Spleen (tissue), 7 donors: ENCODE measurements around the gene DISC1.

Experiments
- POLR2A ChIP-seq, 3 donors: fragments of 450-650 bp; IDR thresholded peaks; one replicate each; pipeline ENCODE4 v1.5.1; 2017; ENCODE audit warnings: antibody characterized with exemption in 3 of 3, mild to moderate bottlenecking in 1 of 3
- TF ChIP-seq, protein P1 (sequence below), 11 experiments: fragments of 200-600 bp in 7 of 11; fragments of 450-650 bp in 4 of 11; sonication (generic) in 4 of 11; IDR thresholded peaks in 8 of 11; conservative IDR thresholded peaks in 3 of 11; 1 replicate in 7 of 11; 2 replicates in 4 of 11; pipeline versions ENCODE4 v1.4.0 to v1.8.0; 2016 to 2021; ENCODE audit warnings: antibody characterized with exemption in 11 of 11, inconsistent platforms in 4 of 11, mild to moderate bottlenecking in 1 of 11
- donor health status: DM: no; HTN: no; CAD: no; lungs with moderate emphysema.
- donor health status: DM: no; HTN: no; CAD: no.
- donor health status: DM: no; HTN: no; CAD: no.

DNA sequence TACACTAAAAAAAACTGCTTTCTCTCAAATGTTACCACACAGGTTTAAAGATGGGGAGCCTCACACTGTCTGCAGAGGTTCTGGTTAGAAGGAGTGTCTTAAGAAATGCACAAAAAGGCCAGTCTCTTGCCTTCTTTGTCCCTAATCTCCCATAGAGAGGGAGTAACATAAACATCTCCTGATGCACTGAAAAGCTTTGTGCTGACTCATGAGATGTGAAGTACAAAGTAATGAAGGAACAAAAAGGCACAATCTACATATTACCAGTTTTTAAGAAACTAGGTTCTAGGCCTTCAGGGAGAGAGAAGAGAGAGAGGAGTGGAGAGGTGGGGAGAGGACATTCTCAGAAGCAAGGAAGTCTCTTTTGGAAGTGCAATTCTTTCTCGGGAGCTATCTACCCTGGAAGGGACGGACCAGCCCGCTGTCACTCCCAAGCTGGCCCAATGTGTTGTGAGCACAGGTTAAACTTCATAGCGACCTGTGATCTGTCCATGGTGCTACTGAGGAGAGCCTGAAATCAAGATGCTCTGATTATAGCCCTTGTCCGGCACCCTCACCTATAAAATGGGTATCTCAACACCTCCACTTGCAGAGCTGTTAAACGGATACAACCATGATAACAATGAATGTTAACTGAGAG, 458.1 kb downstream of the DISC1 start:
- TF ChIP-seq POLR2A (IDR thresholded peaks at IDR 0.05), result no peak
- TF ChIP-seq, protein P1, sequence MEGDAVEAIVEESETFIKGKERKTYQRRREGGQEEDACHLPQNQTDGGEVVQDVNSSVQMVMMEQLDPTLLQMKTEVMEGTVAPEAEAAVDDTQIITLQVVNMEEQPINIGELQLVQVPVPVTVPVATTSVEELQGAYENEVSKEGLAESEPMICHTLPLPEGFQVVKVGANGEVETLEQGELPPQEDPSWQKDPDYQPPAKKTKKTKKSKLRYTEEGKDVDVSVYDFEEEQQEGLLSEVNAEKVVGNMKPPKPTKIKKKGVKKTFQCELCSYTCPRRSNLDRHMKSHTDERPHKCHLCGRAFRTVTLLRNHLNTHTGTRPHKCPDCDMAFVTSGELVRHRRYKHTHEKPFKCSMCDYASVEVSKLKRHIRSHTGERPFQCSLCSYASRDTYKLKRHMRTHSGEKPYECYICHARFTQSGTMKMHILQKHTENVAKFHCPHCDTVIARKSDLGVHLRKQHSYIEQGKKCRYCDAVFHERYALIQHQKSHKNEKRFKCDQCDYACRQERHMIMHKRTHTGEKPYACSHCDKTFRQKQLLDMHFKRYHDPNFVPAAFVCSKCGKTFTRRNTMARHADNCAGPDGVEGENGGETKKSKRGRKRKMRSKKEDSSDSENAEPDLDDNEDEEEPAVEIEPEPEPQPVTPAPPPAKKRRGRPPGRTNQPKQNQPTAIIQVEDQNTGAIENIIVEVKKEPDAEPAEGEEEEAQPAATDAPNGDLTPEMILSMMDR (IDR thresholded peaks at IDR 0.05 in 8 of 11, conservative IDR thresholded peaks at IDR 0.05 in 3 of 11), result no peak
